Measurements from ENCODE around the gene RGS16.

DNA sequence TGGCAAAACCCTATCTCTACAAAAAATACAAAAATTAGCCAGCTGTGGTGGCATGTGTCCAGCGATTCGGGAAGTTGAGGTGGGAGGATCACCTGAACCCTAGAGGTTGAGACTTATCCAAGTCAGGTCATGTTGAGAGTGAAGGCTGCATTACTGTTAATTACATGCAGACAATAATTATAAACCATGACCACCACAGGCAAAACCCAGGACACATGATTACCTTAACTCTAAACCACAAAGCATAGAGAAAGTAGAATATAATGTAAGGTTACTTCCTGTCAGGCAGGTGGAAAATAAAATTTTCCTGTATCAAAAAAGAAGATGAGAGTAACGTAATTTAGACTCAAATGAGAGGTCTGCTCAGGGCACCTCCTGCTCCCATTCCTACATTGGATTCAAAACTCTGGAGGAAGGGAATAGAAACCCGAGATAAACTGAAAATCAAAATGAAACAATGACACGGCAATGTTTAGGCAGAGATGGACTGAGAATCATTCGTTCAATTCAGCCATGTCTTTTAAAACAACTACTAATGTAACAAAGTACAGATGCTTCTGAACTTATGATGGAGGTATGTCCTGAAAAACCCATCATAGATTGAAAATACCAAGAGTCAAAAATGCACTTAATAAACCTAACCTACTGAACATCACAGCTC, 46.6 kb upstream of the RGS16 start:
- TF ChIP-seq, protein P1, sequence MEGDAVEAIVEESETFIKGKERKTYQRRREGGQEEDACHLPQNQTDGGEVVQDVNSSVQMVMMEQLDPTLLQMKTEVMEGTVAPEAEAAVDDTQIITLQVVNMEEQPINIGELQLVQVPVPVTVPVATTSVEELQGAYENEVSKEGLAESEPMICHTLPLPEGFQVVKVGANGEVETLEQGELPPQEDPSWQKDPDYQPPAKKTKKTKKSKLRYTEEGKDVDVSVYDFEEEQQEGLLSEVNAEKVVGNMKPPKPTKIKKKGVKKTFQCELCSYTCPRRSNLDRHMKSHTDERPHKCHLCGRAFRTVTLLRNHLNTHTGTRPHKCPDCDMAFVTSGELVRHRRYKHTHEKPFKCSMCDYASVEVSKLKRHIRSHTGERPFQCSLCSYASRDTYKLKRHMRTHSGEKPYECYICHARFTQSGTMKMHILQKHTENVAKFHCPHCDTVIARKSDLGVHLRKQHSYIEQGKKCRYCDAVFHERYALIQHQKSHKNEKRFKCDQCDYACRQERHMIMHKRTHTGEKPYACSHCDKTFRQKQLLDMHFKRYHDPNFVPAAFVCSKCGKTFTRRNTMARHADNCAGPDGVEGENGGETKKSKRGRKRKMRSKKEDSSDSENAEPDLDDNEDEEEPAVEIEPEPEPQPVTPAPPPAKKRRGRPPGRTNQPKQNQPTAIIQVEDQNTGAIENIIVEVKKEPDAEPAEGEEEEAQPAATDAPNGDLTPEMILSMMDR (IDR thresholded peaks at IDR 0.05), result no peak
- TF ChIP-seq POLR2A (IDR thresholded peaks at IDR 0.05) (no peak), POLR2AphosphoS5 (IDR thresholded peaks at IDR 0.05) (no peak)
